CD14-positive monocyte (primary cell): Measurements from ENCODE around the gene CBX3. TPM values are rescaled to one million over a fixed set of nuclear protein-coding genes. Genes with fewer than 3 reads are reported as not detected.
A peak's percentile ranks its signal among the peaks of the same experiment; 100 is the strongest.

Experiments
- DNase-seq, 3 donors: peaks; one replicate each; pipeline ENCODE4 v3.0.0-alpha.2; 2011 to 2022
- H2AFZ ChIP-seq: 2 replicates; pipeline ENCODE4 v1.6.0; 2012; ENCODE audit warnings: mild to moderate bottlenecking, low read depth, low read length, inconsistent platforms; ENCODE audit not compliant: insufficient read depth, poor library complexity, severe bottlenecking
- H3K27ac ChIP-seq, 2 donors: 1 replicate in 1 of 2; 2 replicates in 1 of 2; pipeline ENCODE4 v1.5.1; 2012 to 2013; ENCODE audit warnings: low read length in 2 of 2, control low read depth in 1 of 2, inconsistent platforms in 1 of 2, low read depth in 1 of 2, mild to moderate bottlenecking in 1 of 2
- H3K27me3 ChIP-seq, 2 donors: one replicate each; pipeline versions ENCODE4 v1.6.0 to v1.6.1; 2011 to 2013; ENCODE audit warnings: low read length in 2 of 2; ENCODE audit not compliant: control insufficient read depth in 2 of 2, insufficient read depth in 2 of 2
- H3K36me3 ChIP-seq, 2 donors: replicated peaks in 1 of 2; 1 replicate in 1 of 2; 2 replicates in 1 of 2; pipeline versions ENCODE4 v1.5.1 to v1.6.1; 2012 to 2013; ENCODE audit warnings: low read length in 2 of 2, control low read depth in 1 of 2, inconsistent platforms in 1 of 2, mild to moderate bottlenecking in 1 of 2; ENCODE audit not compliant: insufficient read depth in 2 of 2, control insufficient read depth in 1 of 2
- H3K4me1 ChIP-seq, 2 donors: 1 replicate in 1 of 2; 2 replicates in 1 of 2; pipeline versions ENCODE4 v1.5.1 to v1.6.1; 2012 to 2013; ENCODE audit warnings: low read length in 2 of 2, control low read depth in 1 of 2, inconsistent platforms in 1 of 2, mild to moderate bottlenecking in 1 of 2, moderate library complexity in 1 of 2; ENCODE audit not compliant: insufficient read depth in 2 of 2, control insufficient read depth in 1 of 2
- H3K4me2 ChIP-seq: replicated peaks from 2 replicates; pipeline ENCODE3; 2012; ENCODE audit warnings: low read length, moderate library complexity, mild to moderate bottlenecking; ENCODE audit not compliant: poor library complexity, severe bottlenecking; ENCODE audit errors: extremely low read depth
- H3K4me3 ChIP-seq, 3 experiments: fragments of 200-600 bp in 1 of 3; sonication (generic) in 1 of 3; replicated peaks in 1 of 3; 1 replicate in 2 of 3; 2 replicates in 1 of 3; pipeline ENCODE4 v1.5.1; 2011 to 2013; ENCODE audit warnings: low read length in 3 of 3, mild to moderate bottlenecking in 3 of 3, control low read depth in 2 of 3, low read depth in 2 of 3, inconsistent platforms in 1 of 3, moderate library complexity in 1 of 3
- H3K79me2 ChIP-seq: 2 replicates; pipeline ENCODE4 v1.6.0; 2012; ENCODE audit warnings: mild to moderate bottlenecking, control low read depth, inconsistent platforms, low read length, moderate library complexity; ENCODE audit not compliant: insufficient read depth
- H3K9ac ChIP-seq: 2 replicates; pipeline ENCODE4 v1.6.0; 2017; ENCODE audit warnings: low read length, mild to moderate bottlenecking; ENCODE audit not compliant: insufficient read depth, poor library complexity, severe bottlenecking
- H3K9me3 ChIP-seq, 2 donors: replicated peaks in 1 of 2; 1 replicate in 1 of 2; 2 replicates in 1 of 2; pipeline versions ENCODE4 v1.5.1 to v1.6.1; 2012 to 2013; ENCODE audit warnings: low read length in 2 of 2, control low read depth in 1 of 2; ENCODE audit not compliant: control insufficient read depth in 1 of 2, insufficient read depth in 1 of 2
- H4K20me1 ChIP-seq: 2 replicates; pipeline ENCODE4 v1.6.0; 2012; ENCODE audit warnings: mild to moderate bottlenecking, low read length, control low read depth, moderate library complexity; ENCODE audit not compliant: insufficient read depth
- H3K27ac Mint-ChIP-seq, 7 donors: one replicate each; pipeline ENCODE4 v1.8.0; 2020; ENCODE audit warnings: mild to moderate bottlenecking in 7 of 7, mixed read lengths in 7 of 7, moderate library complexity in 6 of 7, inconsistent platforms in 2 of 7
- H3K27me3 Mint-ChIP-seq, 3 donors: one replicate each; pipeline ENCODE4 v1.8.0; 2021 to 2022; ENCODE audit warnings: low read depth in 3 of 3, mild to moderate bottlenecking in 3 of 3, mixed read lengths in 3 of 3, moderate library complexity in 3 of 3, inconsistent platforms in 1 of 3
- H3K36me3 Mint-ChIP-seq, 2 donors: one replicate each; pipeline ENCODE4 v1.8.0; 2020; ENCODE audit warnings: mixed read lengths in 2 of 2, inconsistent platforms in 1 of 2, mild to moderate bottlenecking in 1 of 2
- H3K4me1 Mint-ChIP-seq: one replicate; pipeline ENCODE4 v1.8.0; 2020; ENCODE audit warnings: mild to moderate bottlenecking, mixed read lengths
- H3K4me3 Mint-ChIP-seq, 2 donors: one replicate each; pipeline ENCODE4 v1.8.0; 2020; ENCODE audit warnings: mild to moderate bottlenecking in 2 of 2, mixed read lengths in 2 of 2, moderate library complexity in 1 of 2
- H3K9me3 Mint-ChIP-seq, 7 donors: one replicate each; pipeline ENCODE4 v1.8.0; 2020 to 2022; ENCODE audit warnings: mixed read lengths in 7 of 7, mild to moderate bottlenecking in 6 of 7, moderate library complexity in 6 of 7, inconsistent platforms in 2 of 7
- CTCF ChIP-seq: fragments of 200-600 bp; IDR thresholded peaks from one replicate; pipeline ENCODE4 v1.8.0; 2022; ENCODE audit warnings: antibody characterized with exemption, mild to moderate bottlenecking
- WGBS: methylation state at CpG from one replicate; pipeline ENCODE4 v1.1.5; 2013; ENCODE audit warnings: missing lambda C conversion rate; ENCODE audit not compliant: insufficient coverage; 5-methylcytosine and 5-hydroxymethylcytosine counted together
- intact Hi-C, 2 donors: fragments of 100-400 bp; cut with micrococcal nuclease; formaldehyde crosslinking; loops; one replicate each; pipeline versions ENCODE4 v1.15.0 to v1.15.1; 2023
- polyA plus RNA-seq, 3 donors: library from polyadenylated mRNA; depleted of rRNA in 1 of 3; unstranded in 2 of 3; stranded (reverse) in 1 of 3; fragments of 300-500 nt in 2 of 3; fragments of >200 nt in 1 of 3; fragmentation: Illumina TruSeq in 2 of 3; gene quantifications; 1 replicate in 2 of 3; 2 replicates in 1 of 3; pipeline ENCODE4 v1.2.3, GENCODE V29; 2012 to 2021

CBX3 gene
- polyA plus RNA-seq, 3 donors = 48.1 to 78.1 (median 63.7) TPM

- peak overlapping the region in 1 of 2 donors; percentile 93 for H3K27ac ChIP-seq
- peaks cover 34 to 36% of the 10 kb centered on the region in 2 donors for H3K36me3 ChIP-seq
- H3K4me2 ChIP-seq = peak overlapping the region; percentile 84
- Mint-ChIP-seq H3K4me1 (peaks cover 42% of the 10 kb centered on the region), H3K9me3 (peaks cover 0 to 6% (median 2%) of the 10 kb centered on the region in 7 donors), H3K36me3 (peaks cover 45 to 47% of the 10 kb centered on the region in 2 donors), H3K4me3 (peak overlapping the region; percentile 99 to 100), H3K27me3 (peaks cover 0 to 4% (median 0%) of the 10 kb centered on the region in 3 donors), H3K27ac (peak overlapping the region; percentile 92 to 100 (median 100))
- peak overlapping the region; percentile 91 for H3K9ac ChIP-seq
- no peak for TF ChIP-seq CTCF
- H3K4me1 ChIP-seq = peaks cover 45 to 52% of the 10 kb centered on the region in 2 donors
- no peaks in the 10 kb centered on the region for H3K27me3 ChIP-seq
- no peaks in the 10 kb centered on the region for H3K9me3 ChIP-seq
- no peak overlapping the region for H2AFZ ChIP-seq
- H4K20me1 ChIP-seq = peaks cover 73% of the 10 kb centered on the region
- no peak for DNase-seq
- intact Hi-C loops = loop anchor here (1.0 to 10.0 kb wide), 7 partner anchors 7 to 306 kb away; partner anchors contain the start of gene NFE2L3 (in 1 of the 2)
- 0% methylated on average over 2 of the region's 7 CpGs for WGBS
- peak overlapping the region; percentile 65 to 99 (median 67) for H3K4me3 ChIP-seq
- peaks cover 91% of the 10 kb centered on the region for H3K79me2 ChIP-seq
Measured at GRCh38 chr7:26198781-26199169, 2.8 kb upstream of the CBX3 start.

- peaks cover 91% of the 10 kb centered on the region for H3K79me2 ChIP-seq
- H4K20me1 ChIP-seq = peaks cover 73% of the 10 kb centered on the region
- H3K4me1 Mint-ChIP-seq = peaks cover 42% of the 10 kb centered on the region
- peaks cover 38 to 40% of the 10 kb centered on the region in 2 donors for H3K36me3 Mint-ChIP-seq
- no peak for TF ChIP-seq CTCF
- H3K4me3 ChIP-seq = peak overlapping the region; percentile 65 to 99 (median 67)
- peaks cover 0 to 4% (median 2%) of the 10 kb centered on the region in 3 donors for H3K27me3 Mint-ChIP-seq
- peak overlapping the region; percentile 89 to 93 for H3K27ac ChIP-seq
- H3K9ac ChIP-seq = peak overlapping the region; percentile 91
- 0% methylated on average over 29 of the region's 36 CpGs for WGBS
- no peak overlapping the region for H2AFZ ChIP-seq
- peaks cover 0 to 6% (median 2%) of the 10 kb centered on the region in 7 donors for H3K9me3 Mint-ChIP-seq
- peak overlapping the region; percentile 99 to 100 for H3K4me3 Mint-ChIP-seq
- intact Hi-C loops = loop anchor here (1.0 to 10.0 kb wide), 11 partner anchors 8 to 307 kb away; partner anchors contain the start of genes NFE2L3 (in 1 of the 2) and SNX10 (in 1 of the 2)
- H3K4me2 ChIP-seq = peak overlapping the region; percentile 84
- no peaks in the 10 kb centered on the region for H3K9me3 ChIP-seq
- DNase-seq = peak; percentile 54 to 63 (median 59)
- peak overlapping the region; percentile 92 to 100 (median 100) for H3K27ac Mint-ChIP-seq
- peaks cover 28 to 29% of the 10 kb centered on the region in 2 donors for H3K36me3 ChIP-seq
- peaks cover 44 to 52% of the 10 kb centered on the region in 2 donors for H3K4me1 ChIP-seq
- no peaks in the 10 kb centered on the region for H3K27me3 ChIP-seq
Measured at GRCh38 chr7:26199301-26200037, 2.1 kb upstream of the CBX3 start.
